Measurements from ENCODE around the gene SCUBE1.

Gene SCUBE1

DNA sequence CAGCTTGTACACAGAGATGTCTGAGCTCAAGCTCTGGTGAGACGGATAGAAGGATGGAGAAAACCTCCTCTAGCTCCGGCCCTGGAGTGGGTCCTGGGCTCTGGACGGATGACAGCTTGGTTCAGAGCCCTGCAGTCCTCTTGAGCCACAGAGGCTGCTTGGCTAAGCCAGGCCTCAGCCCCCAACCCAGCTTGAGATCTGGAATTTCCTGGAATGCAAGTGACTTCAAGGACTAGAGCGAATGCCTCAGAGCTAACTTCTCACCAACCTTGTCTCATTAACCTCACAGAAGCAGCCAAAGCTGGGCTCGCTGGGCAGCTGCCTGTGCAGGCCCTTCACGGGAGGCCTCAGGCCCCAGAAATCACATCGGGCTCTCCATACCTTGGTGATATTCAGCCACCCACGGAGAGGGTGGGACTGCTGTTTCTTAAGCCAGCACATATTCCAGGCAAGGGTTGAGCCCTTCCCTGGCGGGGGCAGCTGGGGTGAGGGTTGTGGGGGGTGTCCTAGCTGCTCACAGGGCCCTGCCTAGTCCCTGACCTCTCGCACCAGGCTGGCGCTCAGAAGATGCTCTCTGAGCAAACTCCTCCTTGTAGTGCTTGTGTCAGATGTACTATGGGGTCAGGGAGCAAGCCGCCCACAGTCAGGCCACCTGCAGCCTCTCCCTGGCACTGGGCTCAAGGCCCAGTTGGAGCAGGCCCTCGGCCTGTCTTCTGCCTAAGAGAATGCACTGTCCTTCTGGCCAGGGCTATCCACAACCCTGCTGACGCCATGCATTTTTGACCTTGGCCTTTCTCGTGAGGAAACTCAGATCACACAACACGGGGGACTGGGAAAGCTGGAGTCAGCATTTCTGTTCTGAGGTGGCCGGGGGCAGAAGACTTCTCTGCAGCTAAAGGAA is 82.6 kb downstream of the SCUBE1 start:
- no peak for DNase-seq (ENCODE audit: low read depth)
- no peak overlapping the region for H3K4me3 ChIP-seq (ENCODE audit: low read depth, low read length)
- no peak for TF ChIP-seq CTCF (IDR thresholded peaks at IDR 0.05; ENCODE audit: low read depth, low read length)
- no peak for TF ChIP-seq MYC (IDR thresholded peaks at IDR 0.05; ENCODE audit: low read depth, low read length)
- no peak for TF ChIP-seq POLR2A (IDR thresholded peaks at IDR 0.05; ENCODE audit: extremely low read depth, insufficient read length)
- TF ChIP-seq, protein P1, sequence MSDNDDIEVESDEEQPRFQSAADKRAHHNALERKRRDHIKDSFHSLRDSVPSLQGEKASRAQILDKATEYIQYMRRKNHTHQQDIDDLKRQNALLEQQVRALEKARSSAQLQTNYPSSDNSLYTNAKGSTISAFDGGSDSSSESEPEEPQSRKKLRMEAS (IDR thresholded peaks at IDR 0.05; ENCODE audit: low read depth, low read length), result no peak

DNA sequence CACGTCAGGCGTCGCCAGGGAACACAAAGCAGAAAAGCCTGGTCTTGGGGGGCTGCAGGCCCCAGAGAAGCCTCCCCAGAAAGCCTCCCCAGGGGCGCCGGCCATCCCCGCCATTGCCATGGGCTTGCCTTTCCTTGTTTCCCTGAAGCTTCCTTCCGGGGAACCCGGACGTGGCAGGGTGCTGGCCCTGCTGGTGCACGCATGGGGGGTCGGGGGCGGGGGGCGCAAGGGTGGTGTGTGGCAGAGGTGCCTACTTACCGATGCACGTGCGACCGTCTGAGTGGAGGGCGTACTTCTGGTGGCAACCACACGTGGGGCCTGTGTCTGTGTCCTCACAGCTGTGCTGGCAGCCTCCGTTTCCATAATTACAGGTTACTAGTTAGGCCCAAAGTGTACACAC is 85.2 kb downstream of the SCUBE1 start:
- no peak for DNase-seq (ENCODE audit: low read depth)
- no peak overlapping the region for H3K4me3 ChIP-seq (ENCODE audit: low read depth, low read length)
- TF ChIP-seq MYC (IDR thresholded peaks at IDR 0.05; ENCODE audit: low read depth, low read length), result no peak
- no peak for TF ChIP-seq POLR2A (IDR thresholded peaks at IDR 0.05; ENCODE audit: extremely low read depth, insufficient read length)
- TF ChIP-seq, protein P1 (IDR thresholded peaks at IDR 0.05; ENCODE audit: low read depth, low read length), result no peak
- no peak for TF ChIP-seq CTCF (IDR thresholded peaks at IDR 0.05; ENCODE audit: low read depth, low read length)

GRCh38 chr22:43257549-43257948 is 85.6 kb downstream of the SCUBE1 start:
- DNase-seq (ENCODE audit: low read depth), result no peak

GRCh38 chr22:43256976-43257545 is 86.1 kb downstream of the SCUBE1 start:
- TF ChIP-seq POLR2A (IDR thresholded peaks at IDR 0.05; ENCODE audit: extremely low read depth, insufficient read length) (no peak), MYC (IDR thresholded peaks at IDR 0.05; ENCODE audit: low read depth, low read length) (no peak), CTCF (IDR thresholded peaks at IDR 0.05; ENCODE audit: low read depth, low read length) (no peak)
- TF ChIP-seq, protein P1 (IDR thresholded peaks at IDR 0.05; ENCODE audit: low read depth, low read length), result no peak
- no peak for DNase-seq (ENCODE audit: low read depth)
- H3K4me3 ChIP-seq (ENCODE audit: low read depth, low read length), result no peak overlapping the region

More at GRCh38 chr22:43257549-43257948, 85.6 kb downstream of the SCUBE1 start:
- H3K4me3 ChIP-seq (ENCODE audit: low read depth, low read length), result no peak overlapping the region
- TF ChIP-seq MYC (IDR thresholded peaks at IDR 0.05; ENCODE audit: low read depth, low read length), result no peak
- TF ChIP-seq POLR2A (IDR thresholded peaks at IDR 0.05; ENCODE audit: extremely low read depth, insufficient read length), result no peak
- no peak for TF ChIP-seq CTCF (IDR thresholded peaks at IDR 0.05; ENCODE audit: low read depth, low read length)
- TF ChIP-seq, protein P1 (IDR thresholded peaks at IDR 0.05; ENCODE audit: low read depth, low read length), result no peak

- DNase-seq (ENCODE audit: low read depth), result no peak
- TF ChIP-seq, protein P1 (IDR thresholded peaks at IDR 0.05; ENCODE audit: low read depth, low read length), result no peak
- TF ChIP-seq MYC (IDR thresholded peaks at IDR 0.05; ENCODE audit: low read depth, low read length), result no peak
- TF ChIP-seq POLR2A (IDR thresholded peaks at IDR 0.05; ENCODE audit: extremely low read depth, insufficient read length), result no peak
- no peak for TF ChIP-seq CTCF (IDR thresholded peaks at IDR 0.05; ENCODE audit: low read depth, low read length)
Observed at GRCh38 chr22:43256569-43256968, 86.6 kb downstream of the SCUBE1 start.

More at GRCh38 chr22:43256569-43256968, 86.6 kb downstream of the SCUBE1 start:
- no peak overlapping the region for H3K4me3 ChIP-seq (ENCODE audit: low read depth, low read length)
